OCI-M2 (cell line): ENCODE results near the gene TRIM13.
"Not testable (repeated sequence)": the region's sequence is repeated elsewhere in the genome, so short reads cannot be mapped to it uniquely, and the experiment has no call there.

ENCODE experiments used
- DNase-seq: peaks from one replicate; lab custom pipeline; 2025; ENCODE audit not compliant: unreplicated experiment; lab: John Stamatoyannopoulos, UW

Gene TRIM13, protein sequence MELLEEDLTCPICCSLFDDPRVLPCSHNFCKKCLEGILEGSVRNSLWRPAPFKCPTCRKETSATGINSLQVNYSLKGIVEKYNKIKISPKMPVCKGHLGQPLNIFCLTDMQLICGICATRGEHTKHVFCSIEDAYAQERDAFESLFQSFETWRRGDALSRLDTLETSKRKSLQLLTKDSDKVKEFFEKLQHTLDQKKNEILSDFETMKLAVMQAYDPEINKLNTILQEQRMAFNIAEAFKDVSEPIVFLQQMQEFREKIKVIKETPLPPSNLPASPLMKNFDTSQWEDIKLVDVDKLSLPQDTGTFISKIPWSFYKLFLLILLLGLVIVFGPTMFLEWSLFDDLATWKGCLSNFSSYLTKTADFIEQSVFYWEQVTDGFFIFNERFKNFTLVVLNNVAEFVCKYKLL

DNA sequence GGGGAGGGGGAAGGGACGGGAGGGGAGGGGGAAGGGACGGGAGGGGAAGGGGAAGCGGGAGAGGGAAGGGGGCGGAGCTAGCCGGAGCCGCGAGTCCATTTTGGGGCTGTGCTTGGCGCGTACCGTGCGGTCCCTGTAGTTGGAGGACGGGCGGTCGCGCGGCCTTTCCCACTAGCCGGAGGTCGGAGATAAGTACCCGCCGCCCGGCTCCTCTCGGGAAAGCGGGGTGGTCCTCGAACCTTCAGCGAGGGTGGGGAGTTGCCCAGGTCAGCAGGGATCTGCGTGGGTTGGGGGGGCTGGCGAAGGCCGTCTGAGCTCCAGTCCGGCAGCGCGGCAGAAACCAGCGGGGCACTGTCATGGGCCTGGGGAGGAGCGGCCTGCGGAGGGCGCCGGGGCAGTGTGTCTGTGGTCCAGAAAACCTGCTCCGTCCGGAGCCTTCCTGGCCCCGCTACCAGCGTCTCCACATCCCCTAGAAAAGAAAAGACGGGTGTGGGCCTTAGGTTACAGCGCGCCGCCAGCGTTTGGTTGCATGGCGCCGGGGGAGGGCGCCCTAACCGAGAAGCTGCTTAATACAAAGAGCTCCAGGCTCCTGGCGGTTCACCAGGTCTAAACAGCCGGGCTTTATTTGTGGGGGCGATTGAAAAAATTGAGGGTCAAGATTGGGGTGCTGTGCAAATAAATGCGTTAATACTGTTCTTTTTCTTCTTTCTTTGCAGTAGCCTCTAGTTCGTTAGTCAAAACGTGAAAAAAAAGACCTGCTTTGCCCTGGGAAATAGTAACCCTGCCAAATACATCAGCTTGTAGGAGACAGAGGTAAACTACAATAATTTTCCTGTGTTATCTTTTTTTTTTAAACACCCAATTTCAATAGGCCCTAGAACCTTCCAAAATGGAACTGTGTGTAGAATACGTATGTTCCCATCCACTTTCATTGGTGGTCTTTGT, at the start of gene TRIM13:
TRIM13 (plus strand) TSS at position 92 of the 945 bp plus-strand sequence. CDS start 14,899 bp downstream, outside the sequence.
- DNase-seq, result no peak

DNA sequence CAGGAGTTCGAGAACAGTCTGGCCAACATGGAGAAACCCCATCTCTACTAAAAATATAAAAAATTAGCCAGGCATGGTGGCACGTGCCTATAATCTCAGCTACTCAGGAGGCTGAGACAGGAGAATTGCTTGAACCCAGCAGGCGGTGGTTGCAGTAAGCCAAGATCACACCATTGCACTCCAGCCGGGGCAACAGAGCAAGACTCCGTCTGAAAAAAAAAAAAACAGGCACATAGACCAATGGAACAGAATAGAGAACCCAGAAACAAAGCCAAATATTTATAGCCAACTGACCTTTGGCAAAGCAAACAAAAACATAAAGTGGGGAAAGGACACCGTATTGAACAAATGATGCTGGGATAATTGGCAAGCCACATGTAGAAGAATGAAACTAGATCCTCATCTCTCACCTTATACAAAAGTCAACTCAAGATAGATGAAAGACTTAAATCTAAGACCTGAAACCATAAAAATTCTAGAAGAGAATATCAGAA, 48.0 kb upstream of the TRIM13 start:
- DNase-seq, result not testable (repeated sequence)

DNA sequence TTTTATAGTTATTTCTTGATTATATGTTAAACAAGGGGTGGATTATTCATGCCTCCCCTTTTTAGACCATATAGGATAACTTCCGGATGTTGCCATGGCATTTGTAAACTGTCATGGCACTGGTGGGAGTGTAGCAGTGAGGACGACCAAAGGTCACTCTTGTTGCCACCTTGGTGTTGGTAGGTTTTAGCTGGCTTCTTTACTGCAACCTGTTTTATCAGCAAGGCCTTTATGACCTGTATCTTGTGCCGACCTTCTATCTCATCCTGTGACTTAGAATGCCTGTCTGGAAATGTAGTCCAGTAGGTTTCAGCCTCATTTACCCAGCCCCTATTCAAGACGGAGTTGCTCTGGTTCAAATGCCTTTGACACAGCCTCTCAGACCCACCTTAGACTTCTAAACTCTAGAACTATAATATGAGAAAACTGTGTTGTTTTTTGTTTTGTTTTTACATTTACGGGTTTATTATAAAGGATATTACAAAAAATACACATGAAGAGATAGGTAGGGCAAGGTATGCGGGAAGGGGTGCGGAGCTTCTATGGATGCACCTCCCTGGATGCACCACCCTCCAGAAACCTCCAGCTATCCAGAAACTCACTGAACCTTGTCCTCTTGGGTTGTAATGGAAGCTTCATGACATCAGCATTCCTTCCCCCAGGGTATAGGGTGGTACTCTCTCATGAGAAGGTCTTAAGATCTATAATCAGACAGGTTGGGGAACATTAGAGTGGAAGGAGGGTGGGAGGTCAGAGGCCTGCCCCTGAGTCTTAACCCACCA, 44.9 kb upstream of the TRIM13 start:
- DNase-seq, result no peak

DNA sequence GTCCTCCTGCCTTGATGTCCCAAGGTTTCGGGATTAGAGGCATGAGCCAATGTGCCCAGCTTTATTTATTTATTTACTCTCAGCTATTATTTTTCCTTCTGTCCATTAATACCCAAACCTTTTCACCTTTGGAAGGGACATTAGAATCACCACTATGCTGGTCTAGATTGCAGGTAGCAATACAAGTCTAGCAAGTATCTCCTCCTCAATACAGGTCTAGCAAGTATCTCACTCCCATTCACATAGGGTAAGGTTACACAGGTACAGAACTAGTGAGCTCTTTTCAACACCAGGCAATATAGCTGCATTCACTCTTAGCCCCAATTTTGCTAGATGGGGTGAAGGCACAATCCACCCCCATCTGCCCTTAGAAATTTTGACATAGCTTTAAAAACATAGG, 43.3 kb upstream of the TRIM13 start:
- no peak for DNase-seq

DNA sequence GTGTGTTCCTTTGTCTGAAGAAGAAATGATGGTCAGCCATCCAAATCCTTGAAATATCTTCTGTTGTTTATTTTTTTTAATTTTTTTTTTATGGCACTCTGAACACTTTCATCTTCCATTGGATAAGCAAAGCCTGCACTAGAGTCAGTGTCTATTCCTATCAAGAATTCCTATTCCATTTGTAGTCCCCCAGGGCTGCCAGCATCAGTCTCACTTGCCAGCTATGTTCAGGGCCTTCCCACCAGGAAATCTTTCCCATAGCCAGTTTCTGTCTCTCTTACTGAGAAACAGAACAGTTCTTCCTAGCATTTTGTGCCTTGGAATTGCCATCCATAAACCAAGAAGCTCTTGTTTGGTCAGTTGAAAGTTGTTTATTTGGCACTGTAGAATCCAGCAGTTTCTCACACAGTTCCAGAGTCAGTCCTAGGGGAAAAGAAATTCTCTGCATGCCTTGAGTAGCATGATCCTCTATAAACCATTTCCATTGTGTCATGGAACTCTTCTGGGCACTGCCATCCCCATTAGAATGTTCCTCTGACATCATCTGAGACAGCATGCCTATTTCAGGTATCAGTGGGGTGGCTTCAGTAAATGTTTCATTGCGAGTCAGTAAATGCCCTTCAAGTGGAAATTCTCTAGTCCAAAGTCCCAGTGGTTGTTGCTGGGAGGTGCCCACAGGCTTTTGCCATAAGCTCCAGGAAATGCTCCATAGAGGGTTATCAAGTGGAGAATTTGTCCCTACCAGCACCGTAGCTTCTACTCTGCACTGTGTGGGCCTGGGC, 42.0 kb upstream of the TRIM13 start:
- no peak for DNase-seq

DNA sequence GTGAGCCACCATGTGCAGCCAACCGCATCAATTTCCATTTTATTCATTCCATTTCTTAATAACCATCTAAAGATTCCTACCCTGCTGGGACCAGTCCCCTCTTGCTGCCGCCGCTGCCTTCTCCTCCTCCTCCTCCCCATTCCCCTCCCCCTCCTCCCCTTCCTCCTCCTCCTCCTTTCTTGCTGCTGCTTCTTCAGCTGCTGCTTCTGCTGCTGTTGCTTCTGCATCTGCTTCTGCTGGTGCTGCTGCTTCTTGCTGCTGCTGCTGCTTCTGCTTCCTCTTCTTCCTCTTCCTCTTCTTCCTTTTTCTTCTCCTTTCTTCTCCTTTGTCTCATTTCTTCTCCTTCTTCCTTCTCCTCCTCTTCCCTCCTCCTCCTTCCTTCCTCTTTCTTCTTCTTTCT, 40.7 kb upstream of the TRIM13 start:
- DNase-seq, result no peak

DNA sequence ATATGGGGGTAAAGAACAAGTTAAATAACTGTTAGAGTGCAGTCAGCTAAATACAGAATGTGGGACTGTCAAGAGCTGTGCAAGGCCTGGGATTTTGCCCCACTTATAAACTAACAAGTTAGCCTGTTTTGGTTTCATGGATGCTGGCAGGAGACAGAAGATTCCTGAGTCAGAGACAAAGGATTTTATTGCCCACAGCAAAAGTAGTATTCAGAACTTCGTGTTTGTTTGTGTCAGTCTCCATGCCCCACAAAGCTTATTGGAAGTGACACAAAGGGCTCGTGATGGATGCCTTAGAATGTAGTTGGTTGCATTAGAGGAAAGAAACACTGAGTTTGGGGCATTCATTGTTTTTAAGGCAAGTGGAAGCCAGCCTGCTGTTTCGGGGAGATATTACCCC, 38.5 kb upstream of the TRIM13 start:
- no peak for DNase-seq

DNA sequence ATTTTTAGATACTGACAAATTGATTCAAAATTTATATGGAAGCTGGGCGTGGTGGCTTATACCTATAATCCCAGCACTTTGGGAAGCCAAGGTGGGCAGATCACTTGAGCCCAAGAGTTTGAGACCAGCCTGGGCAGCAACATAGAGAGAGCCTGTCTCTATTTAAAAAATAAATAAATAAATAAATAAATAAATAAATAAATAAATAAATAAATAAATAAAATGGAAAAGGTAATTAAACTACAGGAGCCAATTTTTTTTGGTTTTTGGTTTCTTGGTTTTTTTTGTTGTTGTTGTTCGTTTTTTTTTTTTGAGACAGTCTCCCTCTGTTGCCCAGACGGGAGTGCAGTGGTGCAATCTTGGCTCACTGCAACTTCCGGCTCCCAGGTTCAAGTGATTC, 29.4 kb upstream of the TRIM13 start:
- DNase-seq, result no peak

DNA sequence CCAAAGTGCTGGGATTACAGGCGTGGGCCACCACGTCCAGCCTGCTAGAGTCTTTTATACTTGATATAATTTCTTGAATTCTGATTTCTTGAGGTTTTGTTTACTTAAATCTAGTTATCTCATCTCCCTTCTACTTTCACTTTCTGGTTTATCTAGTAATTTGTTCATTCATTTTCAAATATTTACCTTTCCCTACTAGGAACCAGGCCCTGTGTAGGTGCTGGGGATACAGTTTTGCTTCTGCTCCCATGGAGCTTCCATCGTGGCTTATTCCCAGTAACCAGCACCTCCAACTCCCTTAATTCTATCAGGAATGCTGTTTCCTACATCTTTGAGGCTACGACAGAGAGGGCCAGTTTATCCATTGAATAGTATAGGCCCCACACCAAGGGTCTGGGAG, 24.1 kb upstream of the TRIM13 start:
- DNase-seq, result no peak

DNA sequence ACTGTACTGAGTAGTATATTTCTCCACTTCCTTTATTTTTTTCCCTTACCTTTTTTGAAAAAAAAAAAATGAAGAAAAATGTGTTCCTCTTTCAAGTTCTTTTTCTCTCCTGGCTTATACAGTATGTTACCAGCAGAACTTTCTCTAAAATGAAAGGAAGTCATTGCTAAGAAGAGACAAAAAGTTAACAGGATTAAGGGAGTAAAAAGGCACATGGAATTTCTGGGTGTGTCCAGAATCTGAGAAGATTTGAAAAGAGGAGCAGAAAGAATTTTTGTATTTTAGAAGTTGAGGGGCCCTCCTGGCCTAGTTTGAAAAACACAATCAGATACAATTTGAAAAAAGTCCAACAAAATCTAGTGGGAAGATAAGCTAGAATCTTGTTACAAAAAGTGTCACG, 21.0 kb upstream of the TRIM13 start:
- DNase-seq, result no peak

DNA sequence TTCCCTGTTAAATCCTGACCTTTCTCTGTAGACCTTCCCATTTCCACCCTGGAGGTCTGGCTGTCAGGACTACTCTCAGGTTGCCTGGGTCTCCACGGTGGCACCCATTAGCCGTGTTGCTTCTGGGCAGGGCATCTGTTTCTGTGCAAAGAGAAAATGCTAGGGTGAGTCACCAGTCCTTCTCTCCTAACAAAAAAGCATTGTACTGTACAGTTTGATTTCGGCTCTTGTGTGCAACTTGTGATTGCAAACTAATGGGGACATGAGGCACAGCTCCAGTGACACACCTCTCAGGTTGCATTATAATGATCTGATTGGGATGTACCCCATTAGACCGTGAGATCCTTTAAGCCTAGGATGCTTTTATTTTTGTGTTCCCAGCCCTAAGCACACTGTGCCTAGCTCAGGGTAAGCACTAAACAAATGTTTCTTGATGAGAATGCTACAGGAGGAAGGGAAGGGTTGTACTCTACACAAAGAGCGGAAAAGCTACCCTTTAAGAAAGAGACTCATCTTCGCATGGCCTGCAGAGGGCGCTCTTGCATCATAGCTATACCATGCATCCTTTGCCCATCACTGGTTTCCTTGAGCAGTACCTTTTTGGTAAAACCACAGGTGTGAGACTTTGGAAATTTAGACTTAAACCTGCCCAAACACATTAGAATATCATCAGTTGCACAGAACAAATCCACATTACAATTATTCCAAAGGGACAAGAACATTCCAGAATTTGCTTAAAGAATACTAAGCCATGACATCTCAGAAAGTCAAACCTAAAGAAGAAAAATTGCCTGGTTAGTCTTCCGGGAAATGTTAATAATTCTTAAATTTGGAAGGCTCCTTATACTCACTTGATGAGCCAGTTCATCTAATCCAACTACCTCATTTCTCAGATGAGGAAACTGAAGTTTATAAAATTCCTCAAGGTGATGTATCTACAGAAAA, 20.3 kb upstream of the TRIM13 start:
- peak; percentile 16 for DNase-seq

DNA sequence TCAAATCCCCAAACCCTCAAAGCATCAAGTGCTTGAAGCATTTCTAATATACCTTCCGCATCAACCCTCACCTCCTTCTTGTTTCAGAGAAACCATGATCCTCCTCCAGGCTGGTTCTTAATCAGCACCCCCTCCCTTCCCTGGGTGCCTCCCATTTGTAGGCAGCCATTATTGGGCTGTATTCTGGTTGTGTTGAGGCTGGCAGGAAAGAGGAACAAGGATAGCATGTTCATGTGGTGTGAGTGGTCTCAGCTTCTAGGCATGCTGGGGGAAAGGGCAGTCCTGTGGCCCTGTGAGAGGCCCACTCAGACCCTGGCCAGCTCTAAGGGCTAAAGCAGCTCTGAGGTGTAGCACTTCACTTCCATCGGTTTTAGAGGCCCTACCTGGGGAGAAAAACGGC, 18.9 kb upstream of the TRIM13 start:
- no peak for DNase-seq

DNA sequence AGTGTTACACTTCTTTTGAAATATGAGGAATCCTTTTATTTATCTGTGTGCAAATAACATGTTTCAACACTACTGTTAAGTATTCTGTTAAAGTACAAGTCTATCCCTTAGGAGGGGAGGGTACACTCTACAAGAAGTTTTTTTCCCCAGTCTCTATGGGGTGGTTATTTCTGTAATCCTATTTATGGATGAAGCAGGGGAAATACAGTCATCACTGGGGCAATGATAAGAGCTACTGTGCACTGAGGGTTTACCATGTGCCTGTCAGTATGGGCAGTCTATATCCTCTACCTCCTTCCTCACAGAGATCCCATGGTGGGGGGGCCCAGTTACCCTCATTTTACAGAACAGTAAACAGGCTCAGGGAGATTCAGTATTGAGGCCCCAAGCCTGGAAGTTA, 16.6 kb upstream of the TRIM13 start:
- peak; percentile 2 for DNase-seq

DNA sequence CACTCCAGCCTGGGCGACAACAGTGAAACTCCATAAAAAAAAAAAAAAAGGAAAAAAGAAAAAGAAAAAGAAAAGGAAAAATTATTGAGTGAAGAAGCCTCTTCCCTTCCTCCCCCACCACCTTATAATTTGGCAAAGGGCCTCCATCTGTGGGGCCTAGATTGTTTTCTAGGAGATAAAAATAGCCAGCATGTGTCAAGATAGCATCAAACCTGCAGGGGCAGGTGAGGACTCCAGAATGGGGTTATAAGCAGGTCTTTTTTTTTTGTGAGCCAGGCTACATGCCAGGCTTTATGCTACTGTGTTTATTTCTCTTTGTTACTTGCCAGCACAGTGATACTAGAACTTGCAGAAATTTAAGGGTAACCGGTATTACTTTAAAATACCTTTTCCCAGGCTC, 11.7 kb upstream of the TRIM13 start:
- no peak for DNase-seq

DNA sequence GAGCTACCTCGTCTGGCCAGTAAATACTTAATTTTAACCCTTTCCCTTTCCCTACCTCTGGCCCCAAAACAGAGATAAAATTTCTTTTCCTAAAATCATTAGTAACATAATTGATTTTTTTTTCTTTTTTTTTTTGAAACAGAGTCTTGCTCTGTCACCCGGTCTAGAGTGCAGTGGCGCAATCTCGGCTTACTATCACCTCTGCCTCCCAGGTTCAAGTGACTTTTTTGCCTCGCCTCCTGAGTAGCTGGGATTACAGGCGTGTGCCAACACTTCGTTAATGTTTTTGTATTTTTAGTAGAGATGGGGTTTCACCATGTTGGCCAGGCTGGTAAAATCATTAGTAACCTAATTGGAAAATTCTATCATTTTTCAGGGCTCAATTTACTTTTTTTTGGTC, 10.4 kb upstream of the TRIM13 start:
- no peak for DNase-seq

DNA sequence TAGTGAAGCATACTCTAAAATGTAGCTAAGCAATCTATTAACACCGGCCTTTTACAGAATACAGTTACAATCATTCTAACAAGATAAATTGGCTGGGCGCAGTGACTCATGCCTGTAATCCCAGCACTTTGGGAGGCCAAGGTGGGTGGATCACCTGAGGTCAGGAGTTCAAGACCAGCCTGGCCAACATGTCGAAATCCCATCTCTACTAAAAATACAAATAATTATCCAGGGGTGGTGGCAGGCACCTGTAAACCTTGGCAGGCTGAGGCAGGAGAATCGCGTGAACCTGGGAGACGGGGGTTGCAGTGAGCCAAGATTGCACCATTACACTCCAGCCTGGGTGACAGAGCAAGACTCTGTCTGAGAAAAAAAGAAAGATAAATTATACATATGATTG, 6.2 kb upstream of the TRIM13 start:
- DNase-seq, result not testable (repeated sequence)

DNA sequence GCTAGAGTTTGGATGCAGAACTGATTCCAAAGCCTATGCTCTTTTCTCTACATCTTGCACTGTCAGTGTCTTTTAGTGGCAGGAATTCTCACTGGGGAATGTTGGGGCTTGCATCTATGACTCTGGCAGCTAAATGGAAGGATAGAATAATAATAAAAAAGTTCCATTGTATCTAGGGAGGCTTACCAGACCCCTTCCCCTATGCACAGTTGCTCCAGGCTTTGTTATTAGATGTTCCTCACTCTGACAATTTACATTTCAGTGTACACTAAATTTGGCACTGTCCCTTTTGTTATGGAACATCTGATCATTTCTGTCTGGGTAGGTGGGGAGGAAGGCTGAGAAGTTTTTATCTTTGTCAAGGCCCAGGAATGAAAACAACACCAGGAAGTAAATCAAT, 3.7 kb upstream of the TRIM13 start:
- no peak for DNase-seq

DNA sequence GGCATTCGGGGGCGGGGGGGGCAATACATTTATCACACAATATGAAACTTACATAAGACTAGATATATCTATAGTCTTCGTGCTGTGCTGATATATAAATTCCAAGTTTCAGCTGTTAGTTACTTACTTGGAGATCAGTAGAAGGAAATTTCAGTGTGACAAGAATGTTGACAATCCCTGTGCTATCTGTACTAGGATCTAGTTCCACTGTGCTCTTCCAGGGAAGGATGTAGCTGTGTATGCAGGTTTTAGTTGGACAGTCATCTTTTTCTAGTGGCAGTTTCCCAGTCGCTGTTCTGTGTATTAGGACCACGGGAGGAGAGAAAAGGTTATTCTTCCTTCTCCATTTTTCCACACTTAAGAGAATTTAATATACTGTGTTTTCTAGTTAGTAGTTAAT, 3.2 kb upstream of the TRIM13 start:
- no peak for DNase-seq

DNA sequence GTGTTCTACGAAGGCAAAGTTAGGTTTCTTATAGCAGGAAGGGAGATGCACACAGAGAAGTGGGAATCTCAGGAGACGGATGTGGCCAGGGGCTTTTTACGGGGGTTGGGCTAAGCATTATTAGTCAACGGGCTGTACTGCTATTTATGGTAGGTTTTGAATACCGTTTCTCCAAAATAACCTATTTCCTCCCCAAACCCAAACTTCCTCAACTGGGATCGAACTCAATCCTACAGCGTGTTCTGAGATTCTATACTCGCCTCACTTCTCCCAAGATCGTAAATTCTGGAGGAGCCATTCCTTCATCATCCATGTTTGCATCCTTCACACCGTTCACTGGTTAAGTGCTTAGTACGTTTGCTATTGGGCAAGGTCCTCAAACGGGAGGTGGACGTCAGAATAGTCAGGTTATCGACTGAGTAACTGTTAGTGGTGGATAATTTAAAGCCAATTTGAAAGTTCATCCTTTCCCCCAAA, 1.2 kb upstream of the TRIM13 start:
- DNase-seq, result no peak
